Measurements from ENCODE around the gene CFAP46.

DNA sequence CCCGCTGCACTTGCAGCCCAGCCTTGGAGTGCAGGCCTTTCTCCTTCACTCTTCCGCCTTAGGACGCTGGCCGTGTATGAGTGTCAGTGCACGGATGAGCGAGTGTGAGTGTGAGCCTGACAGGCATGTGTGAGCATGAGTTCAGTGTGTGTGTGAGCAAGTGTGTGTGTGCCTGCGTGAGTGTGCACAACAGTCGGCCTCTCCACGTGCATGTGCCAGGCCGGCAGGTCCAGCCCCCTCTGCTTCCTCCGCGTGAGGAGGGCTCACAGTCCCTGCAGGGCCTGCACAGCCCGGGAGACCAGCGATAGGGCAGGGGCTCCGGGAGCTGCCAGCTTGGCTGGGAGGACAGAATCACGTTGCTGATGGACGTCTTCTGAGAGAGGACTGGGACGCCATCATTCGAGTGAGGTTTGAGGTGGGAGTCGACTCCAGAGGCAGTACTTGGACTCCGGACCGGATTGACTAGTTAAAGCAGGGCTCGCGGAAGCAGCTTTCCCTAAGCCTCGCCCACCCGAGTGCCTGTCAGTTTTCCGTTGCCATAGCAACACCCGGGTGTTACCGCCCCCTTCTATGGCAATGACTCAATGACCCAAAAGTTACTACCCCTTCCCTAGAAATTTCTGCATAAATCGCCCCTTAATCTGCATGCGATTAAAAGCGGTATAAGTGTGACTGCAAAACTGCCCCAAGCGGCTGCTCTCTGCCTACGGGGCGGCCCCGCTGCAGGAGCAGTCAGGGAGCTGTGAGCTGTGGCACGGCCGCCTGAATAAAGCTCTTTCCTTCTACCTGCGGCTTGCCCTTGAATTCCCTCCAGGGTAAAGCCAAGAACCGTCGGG lies 19.6 kb upstream of the CFAP46 start:
- TF ChIP-seq CTCF (IDR thresholded peaks at IDR 0.05) (peak in 1 of 6 experiments; percentile 20), EP300 (IDR thresholded peaks at IDR 0.05) (no peak), POLR2A (IDR thresholded peaks at IDR 0.05) (no peak), POLR2AphosphoS5 (IDR thresholded peaks at IDR 0.05) (no peak)

Measured in upper lobe of left lung (tissue), 4 donors.